Mucosa of gallbladder (tissue), 1 donor: ENCODE results near the gene NBEA. TPM values are rescaled to one million over a fixed set of nuclear protein-coding genes. Genes with fewer than 3 reads are reported as not detected.

Experiments
- DNase-seq: peaks from one replicate; pipeline ENCODE4 v3.0.0-alpha.2; 2020; ENCODE audit warnings: low spot score
- total RNA-seq: library from RNA; stranded (reverse); gene quantifications from one replicate; pipeline ENCODE4 v1.2.1, GENCODE V29; 2021
- donor health status: DM: no; HTN: no; CAD: no.

The NBEA gene
- total RNA-seq, 1 donor from 2014 or later: 15.0 TPM

- DNase-seq: no peak
Observed at GRCh38 chr13:35706721-35707120, 764.7 kb downstream of the NBEA start.

DNA sequence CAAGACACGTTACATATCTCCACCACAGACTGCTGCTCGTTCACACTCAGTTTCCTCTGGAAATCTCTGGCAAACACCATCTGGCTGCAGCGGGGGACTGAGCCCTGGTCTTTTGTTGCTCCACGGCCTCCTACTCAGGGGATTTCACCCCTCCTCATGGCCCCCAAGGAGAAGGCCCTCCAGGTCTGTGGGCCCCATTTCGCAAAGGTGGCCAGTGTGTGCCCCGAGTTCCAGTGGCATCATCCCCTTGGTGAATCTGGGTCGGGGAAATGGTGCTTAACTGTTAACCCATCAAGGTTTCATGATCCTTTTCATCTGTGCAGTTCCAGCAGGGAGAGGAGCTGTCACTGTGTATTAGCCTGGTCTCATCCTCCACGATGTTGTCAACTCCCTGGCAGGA is 769.8 kb downstream of the NBEA start:
- no peak for DNase-seq

- DNase-seq: no peak
Observed at GRCh38 chr13:35712907-35713761, 771.1 kb downstream of the NBEA start.

DNA sequence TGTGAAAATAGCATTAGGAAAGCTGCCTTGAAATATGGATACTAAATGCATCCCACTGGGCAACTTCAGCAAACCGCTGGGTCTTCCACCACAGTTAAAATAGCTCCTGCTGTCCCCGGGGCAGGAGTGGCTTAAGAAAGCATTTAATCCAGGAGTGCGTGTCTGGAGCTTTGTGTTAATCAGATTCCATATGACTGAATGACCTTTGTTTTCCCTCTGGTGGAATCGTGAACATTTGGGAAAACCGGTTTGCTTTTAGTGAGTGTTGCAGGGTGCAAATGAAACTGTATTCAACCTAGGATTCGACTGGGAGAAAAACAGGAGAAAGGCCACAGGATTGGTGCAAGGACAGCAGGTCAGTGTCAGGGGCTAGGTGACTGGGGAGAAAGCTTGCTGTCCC is 772.1 kb downstream of the NBEA start:
- no peak for DNase-seq

GRCh38 chr13:35714588-35715377 is 772.7 kb downstream of the NBEA start:
- DNase-seq: no peak

DNA sequence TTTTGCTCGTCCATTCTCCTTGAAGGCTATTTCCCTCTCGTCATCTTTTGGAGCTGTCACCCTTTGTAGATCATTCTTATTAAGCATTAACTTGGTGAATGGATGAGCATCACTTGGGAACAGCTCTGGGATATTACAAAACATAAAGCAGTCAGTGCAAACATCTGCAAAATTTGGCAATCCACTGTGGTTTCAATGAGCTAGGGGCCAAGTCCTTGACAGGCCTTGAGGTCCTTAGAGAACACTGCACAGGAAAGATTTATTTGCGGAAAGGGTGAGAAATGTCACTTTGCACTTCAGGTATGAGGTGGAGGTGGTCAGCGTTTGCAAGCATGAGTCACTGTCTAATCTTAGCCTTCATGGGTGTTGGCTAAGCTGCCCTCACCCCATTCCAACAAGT is 774.1 kb downstream of the NBEA start:
- no peak for DNase-seq

GRCh38 chr13:35716729-35717128 is 774.7 kb downstream of the NBEA start:
- DNase-seq: no peak

GRCh38 chr13:35718084-35718483 is 776.0 kb downstream of the NBEA start:
- no peak for DNase-seq

DNA sequence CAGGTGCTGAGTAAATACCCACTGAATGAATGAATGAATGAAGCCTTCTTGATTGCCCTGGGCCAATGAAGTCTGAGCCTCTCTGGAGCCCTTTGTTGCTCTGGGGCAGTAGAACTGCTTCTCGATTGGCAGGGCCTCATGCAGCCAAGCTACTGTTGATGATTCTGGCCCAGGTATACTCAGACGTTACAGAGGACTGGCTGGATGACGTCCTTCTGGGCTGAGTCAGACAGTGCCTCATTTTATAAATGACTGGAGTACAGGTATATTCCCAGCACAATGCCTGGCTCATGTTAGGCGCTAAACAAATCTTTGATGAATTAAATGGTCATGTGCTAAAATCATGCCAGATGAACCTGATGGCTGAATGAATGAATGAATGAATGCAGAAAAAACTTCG is 778.2 kb downstream of the NBEA start:
- no peak for DNase-seq

DNA sequence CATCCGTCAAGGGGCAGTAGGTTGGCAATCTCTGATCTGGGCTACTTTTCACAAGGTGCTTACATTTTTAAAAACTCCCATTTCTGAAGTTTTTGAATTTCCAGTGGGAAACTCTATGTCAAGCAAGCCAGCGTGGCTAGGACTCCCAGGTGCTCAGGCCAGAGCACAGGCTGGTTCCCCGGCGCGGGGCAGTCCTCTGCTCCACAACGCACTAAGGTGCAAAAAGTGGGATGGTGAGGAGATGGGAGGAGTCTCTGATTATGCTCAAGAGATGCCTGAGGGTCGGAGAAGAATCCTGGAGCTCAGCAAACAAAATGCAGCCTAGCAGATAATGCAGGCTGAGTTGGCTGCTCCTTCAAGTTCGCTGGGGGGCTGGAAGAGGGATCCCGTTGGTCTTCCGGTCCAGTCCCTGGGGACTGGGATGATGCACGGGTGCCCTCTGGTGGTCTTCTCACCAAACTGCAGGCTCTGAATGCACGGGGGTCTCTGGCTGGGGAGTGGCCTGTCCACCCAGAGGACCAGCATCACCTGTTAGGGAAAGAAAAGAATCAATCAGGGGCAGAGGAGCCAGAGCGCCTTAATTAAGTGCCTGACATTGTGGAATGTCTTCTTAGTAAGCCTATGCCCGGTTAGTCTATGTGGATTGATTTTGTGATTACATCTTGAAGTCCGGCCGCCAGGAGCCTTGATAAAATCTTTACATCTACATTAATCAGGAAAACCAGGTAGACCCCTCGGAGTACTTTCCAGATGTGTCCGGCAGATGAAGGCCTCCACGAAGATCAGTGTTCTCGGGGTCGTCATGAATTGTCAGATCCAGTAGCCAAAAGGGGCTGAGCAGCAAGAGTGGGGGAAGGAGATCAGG is 778.9 kb downstream of the NBEA start:
- DNase-seq: peak; percentile 20
